Measurements from ENCODE around the gene KRTAP4-8.
"Not testable (repeated sequence)": the region's sequence is repeated elsewhere in the genome, so short reads cannot be mapped to it uniquely, and the experiment has no call there.

Gene KRTAP4-8

DNA sequence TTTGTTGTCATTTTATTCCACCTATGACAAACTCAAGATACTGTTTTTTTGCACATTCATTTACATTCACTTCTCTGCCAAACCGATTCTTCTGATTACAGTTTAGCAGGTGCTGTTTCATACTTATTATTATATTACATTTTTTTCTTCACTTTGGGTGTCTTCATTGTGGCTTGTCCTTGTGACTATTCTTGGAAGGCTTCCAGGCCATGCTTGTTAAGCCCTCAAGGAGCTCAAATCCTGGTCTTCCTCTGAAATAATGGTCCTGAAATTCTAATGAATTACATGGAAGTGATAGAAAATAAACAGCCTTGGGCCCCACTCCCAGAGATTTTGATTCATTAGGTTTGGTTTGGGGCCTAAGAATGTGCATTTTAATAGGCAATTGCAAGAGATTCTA lies 33.6 kb downstream of the KRTAP4-8 start:
- no peak for DNase-seq

DNA sequence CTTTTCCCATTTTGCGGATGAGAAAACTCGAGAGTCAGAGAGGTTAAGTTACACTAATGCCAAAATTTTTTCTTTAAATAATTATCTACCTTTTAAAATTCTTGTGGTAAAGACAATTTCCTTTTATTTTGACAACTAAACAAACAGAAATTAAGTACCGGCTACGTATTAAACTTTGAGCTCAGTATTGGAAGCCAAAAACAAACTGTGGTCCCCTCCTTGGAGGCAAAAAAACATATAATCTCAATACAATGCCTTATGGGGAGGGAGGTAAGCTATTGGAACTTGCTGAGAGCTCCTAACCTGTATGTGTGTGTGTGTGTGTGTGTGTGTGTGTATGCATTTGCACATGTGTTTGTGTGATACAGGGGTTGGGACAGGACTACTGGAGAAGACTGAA lies 34.5 kb downstream of the KRTAP4-8 start:
- DNase-seq = no peak

DNA sequence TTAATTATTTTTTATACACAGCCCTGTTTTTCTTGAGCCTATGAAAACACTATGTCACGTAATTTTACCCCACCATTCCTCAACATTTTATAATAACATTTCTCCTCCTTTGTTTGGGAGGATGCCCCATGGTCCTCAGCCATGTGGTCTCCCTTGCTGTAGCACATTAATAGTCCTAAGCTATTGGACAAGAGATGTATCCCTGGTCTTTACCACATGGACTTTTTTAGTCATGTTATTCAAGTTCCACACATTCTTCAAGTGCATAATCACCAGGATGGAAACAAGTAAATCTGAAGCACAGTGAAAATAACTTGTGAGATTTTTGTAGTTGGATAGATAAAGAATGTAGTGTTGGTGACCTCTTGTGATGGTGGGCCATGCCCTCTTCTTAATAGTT lies 36.0 kb downstream of the KRTAP4-8 start:
- no peak for DNase-seq

DNA sequence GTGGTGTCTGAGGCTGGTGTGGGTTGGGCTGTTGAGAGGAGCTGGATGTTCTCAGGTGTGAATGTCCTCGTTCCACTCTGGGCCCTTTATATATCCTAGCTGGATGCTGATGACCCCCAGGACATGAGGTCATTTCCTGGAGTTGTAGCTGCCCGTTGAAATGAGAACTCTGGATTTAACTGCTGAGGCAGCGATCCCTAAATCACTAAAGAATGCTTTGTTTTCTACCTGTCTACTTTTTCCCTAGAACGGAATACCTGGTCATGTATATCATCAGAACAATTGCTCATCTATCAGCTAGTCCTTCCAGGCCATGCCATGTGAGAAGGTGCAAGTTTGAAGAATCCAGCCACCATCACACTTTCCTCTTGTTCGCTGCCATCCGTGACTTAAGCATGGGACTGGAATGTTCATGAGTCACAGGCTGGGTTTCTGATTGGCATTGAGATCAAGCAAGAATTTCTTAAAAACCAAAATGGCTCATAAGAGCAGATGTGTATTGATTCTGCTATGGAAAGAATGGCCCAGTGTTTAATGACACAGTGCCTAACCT lies 37.8 kb downstream of the KRTAP4-8 start, which contains the start of gene KRTAP2-3:
Gene KRTAP2-3 (minus strand): TSS at position 63 of the 553 bp plus-strand sequence. CDS start 64 bp downstream, outside the sequence.
- no peak for DNase-seq

DNA sequence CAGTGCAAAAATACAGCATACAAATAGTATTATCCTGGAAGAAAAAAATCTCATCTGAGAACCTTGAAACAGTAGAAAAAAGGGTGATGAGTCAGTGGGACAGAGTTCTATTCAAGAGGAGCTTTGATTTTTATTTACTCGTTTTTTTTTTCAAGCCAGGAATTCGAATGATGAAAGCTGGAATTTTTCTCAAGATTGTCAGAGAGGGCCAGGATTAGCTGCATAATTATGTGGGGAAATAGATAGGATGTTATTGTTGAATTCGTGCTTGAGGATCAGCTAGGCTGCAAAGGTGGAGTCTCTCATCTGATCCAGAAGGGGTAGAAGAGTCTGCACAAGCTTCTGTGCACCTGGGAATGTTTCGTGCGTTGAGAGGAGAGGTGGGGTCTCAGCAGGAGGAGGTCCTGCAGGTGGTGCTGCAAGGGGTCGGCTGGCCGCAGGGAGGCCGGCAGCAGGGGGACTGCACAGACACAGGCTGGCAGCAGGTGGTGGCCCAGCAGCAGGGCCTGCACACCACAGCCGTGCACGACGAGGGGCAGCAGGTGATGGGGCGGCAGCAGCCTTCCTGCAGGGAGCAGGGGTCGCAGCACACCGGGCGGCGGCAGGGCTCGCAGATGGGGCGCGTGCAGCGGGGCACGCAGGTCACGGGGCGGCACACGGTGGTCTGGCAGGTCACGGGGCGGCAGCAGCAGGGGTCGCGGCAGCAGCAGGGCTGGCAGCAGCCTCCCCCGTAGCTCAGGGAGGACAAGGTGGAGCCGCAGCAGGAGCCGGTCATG lies 38.5 kb downstream of the KRTAP4-8 start:
- DNase-seq = not testable (repeated sequence)

DNA sequence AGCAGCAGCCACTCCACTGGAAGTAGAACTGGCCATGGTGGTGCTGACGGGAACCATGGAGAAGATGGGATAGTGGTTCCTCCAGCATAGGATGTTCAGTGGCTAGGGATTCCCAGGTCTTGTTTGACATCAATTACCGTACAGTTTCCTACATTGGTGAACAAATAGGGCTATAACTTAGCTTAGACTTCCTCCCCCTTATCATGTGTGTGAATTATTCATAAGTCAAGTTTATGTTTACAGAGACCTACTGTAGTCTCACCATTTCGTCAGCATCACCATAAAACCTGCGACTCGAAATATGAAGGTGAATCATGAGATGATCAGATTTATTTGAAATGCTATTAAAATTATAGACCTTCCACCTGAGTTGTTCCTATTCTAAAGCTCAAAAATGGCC lies 39.2 kb downstream of the KRTAP4-8 start:
- DNase-seq = no peak

DNA sequence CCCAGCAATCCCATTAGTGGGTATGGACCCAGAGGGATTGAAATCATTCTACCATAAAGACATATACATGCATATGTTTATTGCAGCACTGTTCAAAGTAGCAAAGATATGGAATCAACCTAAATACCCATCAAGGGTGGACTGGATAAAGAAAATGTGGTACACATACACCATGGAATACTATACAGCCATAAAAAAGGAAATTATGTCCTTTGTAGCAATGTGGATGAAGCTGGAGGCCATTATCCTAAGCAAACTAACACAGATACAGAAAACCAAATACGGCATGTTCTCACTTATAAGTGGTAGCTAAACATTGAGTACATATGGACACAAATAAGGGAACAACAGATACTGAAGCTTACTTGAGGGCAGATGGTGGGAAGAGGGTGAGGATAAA lies 40.4 kb downstream of the KRTAP4-8 start:
- no peak for DNase-seq

DNA sequence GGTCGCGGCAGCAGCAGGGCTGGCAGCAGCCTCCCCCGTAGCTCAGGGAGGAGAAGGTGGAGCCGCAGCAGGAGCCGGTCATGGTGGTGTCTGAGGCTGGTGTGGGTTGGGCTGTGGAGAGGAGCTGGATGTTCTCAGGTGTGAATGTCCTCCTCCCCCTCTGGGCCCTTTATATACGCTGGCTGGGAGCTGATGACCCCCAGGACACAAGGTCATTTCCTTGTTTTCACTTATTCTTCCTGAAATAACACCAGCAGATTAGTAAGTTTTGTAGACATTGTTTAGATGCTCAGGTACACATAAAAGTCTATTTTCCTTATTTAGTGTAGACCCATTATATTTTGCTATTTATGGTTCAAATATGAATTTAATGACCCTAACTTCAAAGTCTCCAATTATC lies 42.8 kb downstream of the KRTAP4-8 start, which contains the start of gene KRTAP2-2:
Gene KRTAP2-2 (minus strand): TSS at position 101 of the 400 bp plus-strand sequence. CDS start 19 bp downstream, at position 82.
- DNase-seq = not testable (repeated sequence)

DNA sequence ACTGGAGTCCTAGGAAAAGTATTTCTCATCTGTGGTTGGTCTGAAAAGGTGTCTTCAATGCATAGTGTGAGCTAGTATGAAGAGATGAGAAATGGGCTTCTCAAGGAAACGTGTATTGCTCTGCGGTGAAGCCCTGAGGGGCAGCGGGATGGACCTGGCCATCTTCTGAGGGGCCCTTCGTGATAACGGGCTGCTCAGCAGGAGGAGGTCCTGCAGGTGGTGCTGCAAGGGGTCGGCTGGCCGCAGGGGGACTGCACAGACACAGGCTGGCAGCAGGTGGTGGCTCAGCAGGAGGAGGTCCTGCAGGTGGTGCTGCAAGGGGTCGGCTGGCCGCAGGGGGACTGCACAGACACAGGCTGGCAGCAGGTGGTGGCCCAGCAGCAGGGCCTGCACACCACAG lies 43.4 kb downstream of the KRTAP4-8 start:
- not testable (repeated sequence) for DNase-seq

DNA sequence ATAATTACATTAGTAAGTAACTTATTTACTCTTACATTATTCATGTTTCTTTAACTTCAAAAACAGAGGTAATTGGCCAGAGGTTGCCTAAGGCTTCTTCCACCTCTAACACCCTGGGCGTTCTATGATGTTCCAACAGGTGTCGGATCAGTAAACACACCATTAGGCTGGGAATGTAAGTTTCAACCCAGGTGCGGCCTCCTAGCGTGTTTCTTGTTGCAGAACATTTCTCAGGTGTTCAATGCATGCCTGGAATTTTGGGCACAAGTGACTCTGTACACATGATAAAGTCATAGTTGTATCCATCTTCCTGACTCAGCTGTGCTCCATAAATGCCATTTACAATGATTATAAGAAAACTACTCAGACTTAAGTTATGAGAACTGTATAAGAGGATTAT lies 43.9 kb downstream of the KRTAP4-8 start:
- no peak for DNase-seq

DNA sequence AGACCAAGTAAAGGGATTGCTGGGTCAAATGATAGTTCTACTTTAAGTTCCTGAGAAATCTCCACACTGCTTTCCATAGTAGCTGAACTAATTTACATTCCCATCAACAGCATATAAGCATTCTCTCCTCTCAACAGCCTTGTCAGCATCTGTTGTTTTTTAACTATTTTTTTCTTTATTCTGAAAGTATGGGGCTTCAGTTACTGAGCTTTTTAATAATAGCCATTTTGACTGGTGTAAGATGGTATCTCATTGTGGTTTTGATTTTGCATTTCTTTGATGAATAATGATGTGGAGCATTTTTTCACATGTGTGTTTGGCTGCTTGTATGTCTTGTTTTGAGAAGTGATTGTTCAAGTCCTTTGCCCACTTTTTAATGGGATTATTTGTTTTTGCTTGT lies 45.4 kb downstream of the KRTAP4-8 start:
- DNase-seq = no peak

DNA sequence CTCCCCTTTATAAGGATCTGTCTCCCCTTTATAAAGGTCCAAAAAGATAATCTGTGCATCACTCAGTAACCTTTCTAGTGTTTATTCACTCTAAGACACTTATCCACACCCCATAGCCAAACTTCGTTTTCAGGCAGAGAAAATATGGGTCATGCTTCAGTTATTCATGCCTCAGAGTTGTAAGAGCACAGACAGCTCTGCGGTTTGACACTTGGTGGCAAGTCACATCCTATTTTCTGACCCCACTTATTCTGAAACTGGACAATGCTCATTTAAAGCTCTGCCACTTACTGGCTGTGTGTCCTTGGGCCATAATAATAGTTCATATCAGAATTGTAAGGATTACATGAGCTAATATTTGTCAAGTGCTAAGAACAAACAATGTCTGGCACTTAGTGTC lies 48.8 kb downstream of the KRTAP4-8 start:
- DNase-seq = no peak

DNA sequence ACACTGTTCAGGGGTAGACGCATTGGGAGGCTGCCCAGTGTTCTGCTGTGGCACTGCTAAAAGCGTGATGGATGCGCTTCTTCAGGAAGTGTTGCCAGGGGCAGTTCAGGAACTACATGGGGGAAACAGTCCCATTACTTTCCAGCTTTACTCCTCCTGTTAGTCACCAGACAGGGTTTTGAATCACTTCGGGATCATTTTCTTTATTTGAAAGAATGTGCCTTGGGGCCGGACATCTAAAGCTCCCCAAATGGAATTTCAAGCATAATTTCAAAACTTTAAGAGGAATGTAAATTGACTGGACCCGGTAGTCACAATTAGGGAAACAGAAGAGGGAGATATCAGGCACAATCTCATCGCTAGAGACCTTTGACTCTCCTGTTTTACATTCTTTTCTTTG lies 49.5 kb downstream of the KRTAP4-8 start:
- no peak for DNase-seq

Data from NCI-H1092 (cell line).